ENCODE measurements around the gene KCND3.
"Not testable (repeated sequence)": the region's sequence is repeated elsewhere in the genome, so short reads cannot be mapped to it uniquely, and the experiment has no call there.

KCND3 gene

DNA sequence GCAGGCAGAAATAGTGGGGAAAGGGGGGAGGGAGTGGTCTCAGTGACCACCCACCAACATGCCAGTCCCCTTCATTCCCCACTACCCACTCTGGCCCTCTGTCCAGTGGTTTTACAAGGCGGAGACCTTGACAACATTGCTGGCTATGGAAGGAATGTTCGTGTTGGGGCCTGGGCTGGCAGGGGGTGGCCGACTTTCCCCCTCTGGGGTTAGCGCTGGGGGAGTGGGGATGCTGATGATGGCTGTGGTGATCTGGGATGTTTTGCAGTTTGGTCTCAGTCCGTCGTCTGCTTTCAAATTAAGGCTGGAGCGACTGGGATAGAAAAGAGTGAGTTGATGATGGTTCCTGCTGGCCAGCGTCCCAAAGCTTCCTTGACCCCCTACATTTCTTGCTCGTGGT lies 213.5 kb downstream of the KCND3 start:
- DNase-seq (ENCODE audit: low read depth) = no peak

DNA sequence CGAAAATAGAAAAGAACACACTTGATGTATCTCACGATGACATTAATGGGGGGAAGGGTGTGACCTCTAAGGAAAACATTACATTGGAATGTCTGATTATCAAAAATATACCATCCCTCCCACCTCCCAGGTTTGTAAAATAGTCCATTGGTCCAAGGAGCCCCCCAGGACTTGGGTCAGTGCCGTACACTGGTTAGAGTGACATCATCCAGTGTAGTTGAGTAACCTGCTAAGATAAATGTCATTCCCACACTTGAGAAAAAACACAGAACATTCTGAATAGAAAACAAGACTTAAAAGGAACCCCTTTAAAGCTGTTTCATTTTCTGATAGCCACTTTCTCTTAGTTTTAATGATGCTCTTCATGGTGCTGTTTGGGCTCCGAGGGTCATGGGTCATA lies 218.6 kb downstream of the KCND3 start:
- no peak for DNase-seq (ENCODE audit: low read depth)

DNA sequence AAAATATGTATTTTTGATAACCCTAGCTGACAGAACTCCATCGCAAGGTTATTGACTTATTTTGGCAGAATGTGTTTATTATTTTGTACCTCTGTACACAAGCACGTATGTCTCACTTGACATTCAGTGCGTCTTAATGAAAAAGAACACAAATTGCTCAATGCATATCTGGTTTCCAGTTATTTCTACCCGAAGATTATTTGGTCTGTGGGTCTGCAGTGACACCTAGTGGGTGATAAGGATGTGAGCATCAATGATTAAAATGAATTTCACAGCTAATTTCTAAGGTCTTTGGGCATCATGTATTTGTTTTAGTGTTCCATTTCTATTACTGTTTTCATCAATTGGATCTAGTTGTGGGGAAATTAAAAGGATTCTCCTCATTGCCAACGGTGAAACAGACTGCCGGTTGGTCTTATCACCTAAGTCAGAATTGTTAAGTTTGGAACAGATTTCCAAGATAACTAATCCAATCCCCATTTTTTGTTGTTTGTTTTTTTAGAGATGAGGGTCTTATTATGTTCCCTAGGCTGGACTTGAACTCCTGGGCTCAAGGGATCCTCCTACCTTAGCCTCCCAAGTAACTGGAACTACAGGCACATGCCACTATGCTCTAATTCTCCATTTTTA lies 219.8 kb downstream of the KCND3 start:
- DNase-seq (ENCODE audit: low read depth) = peak; percentile 30

DNA sequence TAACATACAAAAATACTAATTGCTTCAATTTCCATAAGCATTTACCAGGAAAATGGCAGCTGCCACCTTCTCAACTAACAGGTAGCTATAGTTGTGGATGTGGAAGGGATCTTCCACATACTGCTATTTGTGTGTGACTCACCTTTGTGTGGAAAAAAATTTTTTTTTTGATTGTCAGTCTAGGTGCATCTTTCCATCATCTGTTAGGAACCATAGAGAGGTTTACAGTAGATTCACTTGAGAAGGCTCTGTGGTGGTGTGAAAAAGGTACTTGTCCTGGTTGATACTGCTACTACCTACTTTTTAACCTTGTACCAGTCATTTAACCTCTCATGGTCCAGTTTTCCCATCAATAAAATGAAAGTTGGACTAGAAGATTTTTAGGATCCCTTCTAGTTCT lies 220.8 kb downstream of the KCND3 start:
- DNase-seq (ENCODE audit: low read depth) = no peak

DNA sequence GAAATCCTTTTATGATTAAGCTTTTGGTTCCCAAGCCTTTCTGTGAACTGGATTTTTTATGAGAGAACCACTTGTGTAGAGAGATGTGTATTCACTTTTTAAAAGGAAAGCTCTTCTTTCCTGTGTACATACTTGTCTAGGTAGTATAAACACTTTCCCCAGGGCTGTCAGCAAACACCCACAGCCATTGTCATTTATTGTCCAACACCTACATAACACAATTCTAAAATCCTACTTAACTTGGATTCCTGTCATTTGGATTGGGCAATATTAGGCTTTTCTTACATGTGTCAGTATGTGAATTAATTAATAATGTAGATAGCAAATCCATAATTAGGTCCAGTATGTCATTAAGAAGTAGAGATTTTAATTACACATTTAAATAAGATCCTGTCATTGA lies 221.4 kb downstream of the KCND3 start:
- DNase-seq (ENCODE audit: low read depth) = no peak

DNA sequence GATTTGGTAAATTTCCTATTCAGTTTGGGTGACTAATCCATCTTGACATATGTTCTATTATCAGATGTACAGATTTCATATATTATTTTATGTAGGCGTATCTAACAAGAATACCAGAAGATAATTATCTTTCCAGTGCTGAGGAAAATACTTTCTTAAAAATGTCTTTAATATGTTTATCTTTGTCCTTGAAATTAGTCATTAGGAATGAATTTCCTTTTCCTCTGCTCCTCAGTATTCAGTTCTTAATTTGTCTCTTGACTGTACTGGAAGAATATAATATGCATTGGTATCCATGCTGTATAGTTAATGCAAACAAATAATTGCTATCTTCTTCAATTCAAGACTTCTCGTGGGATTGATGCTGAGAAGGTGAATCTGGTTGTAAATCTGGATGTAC lies 227.1 kb downstream of the KCND3 start:
- no peak for DNase-seq (ENCODE audit: low read depth)

DNA sequence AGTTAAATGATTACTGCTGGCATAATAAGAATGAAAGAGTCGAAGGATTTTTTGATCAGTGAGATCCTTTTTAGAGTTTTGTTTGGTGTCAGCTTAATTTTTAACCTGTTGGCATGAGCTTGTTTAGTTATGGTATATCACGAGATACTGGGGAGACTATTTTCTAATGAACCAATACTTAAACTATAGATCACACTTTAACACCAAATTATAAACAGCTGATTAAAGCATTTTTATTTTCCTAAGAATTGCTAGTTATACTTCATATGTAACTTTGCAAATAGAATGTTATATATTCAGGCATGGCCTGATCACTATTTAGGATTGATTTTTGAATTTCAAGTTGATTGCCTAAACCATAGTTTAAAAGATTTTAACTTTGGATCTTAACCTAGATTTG lies 227.8 kb downstream of the KCND3 start:
- no peak for DNase-seq (ENCODE audit: low read depth)

DNA sequence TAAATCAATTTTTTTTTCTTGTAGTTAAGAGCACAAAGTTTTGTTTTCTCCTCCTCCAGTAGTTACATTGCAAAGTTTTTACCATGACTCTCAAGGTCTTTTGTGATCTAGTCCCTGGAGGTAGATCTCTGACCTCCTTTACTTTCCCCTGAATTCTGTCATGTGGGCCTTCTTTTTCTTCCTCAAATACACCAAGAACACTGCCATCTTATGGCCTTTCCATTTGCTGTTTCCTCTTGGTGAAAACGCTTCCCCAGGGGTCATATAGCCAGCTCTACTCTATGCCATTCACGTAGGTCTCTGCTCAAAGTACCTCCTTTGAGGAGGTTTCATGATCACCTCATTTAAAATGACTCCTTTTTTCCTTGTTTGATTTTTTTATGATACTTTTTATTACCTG lies 231.1 kb downstream of the KCND3 start:
- DNase-seq (ENCODE audit: low read depth) = no peak

DNA sequence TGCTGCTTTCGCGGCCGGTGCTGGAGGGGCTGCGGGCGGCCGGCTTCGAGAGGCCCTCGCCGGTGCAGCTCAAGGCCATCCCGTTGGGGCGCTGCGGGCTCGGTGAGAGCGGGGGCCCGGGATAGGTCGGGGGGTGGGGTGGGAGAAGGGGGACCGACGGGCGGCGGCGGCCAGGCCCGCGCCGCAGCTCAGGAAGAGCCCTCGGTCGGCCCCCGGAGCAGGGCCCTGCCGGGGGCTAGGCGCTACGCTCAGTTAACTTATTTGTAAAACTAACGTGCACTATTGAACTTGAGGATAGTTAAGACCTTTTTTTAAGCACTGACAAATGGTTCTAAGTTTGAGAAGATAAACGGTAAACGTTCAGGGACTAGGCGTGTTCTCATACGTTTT lies 233.3 kb downstream of the KCND3 start:
- no peak for DNase-seq (ENCODE audit: low read depth)

DNA sequence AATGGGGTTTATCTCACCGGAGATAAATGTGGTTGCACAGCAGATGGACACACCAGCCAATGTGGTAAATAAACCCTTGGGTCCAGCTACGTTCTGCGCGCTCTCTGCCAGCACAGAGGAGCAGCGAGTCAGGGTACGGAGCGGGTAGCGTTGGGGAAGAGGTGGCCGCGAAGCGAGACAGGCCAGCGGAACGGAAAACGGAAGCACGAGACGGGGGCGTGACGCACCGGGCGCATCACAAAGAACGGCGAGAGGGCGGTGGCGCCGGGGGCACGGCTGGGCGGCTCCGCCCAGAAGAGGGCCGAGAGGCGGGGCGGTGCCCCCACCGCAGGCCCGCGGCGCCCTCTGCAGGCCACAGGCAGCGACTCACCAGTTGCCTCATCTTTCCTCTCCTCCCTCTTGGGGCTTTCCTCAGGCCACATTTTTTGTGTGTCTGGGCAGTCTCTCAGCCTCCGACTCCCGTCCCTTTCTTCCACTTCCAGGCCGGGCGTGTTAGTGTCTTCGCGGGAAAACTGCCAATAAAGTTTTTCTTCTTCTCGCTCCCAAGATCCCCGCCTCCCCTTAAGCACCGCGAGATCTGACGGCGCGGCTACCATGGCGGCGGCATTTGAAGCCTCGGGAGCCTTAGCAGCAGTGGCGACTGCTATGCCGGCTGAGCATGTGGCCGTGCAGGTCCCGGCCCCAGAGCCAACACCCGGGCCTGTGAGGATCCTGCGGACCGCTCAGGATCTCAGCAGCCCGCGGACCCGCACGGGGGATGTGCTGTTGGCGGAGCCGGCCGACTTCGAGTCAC lies 233.9 kb downstream of the KCND3 start, which contains the start of gene DDX20:
TSS of gene DDX20 (plus strand) at position 571 of the 793 bp plus-strand sequence. CDS start at position 595, 24 bp downstream.
- DNase-seq (ENCODE audit: low read depth) = peak; percentile 87

DNA sequence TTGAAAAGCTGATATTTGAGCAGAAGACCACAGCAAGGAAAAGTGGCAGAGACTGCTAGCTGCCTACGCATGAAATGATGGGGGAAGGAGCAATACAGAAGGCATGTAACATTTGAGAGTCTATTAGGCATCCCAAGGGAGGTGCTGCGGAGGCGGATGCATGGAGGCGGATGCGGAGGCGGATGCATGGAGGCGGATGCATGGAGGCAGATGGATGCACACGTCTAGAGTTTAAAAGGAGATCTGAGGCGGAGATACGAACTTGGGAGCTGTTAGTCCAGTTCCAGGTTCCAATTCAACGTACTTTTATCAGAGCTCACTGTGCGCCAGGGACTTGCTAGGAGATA lies 234.5 kb downstream of the KCND3 start:
- DNase-seq (ENCODE audit: low read depth) = no peak

DNA sequence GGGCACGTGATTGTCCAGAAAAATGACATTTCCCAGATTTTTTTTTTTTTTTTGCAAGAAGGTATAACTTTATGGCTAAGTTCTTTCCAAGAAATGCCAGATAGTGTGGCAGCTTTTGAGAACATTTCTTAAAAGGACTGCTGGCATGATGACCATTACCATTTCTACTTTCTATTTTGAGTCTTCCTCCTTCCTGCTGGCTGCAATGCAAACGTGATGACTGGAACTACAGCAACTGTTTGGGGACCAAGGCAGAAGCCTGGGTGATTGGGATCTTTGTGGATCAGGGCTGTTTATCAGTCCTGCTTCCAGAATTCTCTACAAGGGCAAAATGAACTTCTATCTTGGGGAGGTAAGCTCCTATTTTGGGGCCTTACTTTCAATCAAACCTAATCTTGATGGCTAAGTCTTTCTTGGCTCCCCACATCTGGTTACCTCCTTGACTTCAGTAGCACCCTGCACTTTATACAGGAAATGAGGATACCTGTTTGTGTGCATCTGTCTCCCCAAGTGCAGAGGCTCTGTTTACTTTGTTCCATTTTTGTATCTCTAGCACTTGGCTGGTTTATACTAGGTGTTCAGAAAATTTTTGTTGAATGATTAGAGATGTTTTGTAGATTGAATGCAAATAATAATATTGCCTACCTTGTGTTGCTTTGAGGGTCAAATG lies 237.4 kb downstream of the KCND3 start:
- no peak for DNase-seq (ENCODE audit: low read depth)

DNA sequence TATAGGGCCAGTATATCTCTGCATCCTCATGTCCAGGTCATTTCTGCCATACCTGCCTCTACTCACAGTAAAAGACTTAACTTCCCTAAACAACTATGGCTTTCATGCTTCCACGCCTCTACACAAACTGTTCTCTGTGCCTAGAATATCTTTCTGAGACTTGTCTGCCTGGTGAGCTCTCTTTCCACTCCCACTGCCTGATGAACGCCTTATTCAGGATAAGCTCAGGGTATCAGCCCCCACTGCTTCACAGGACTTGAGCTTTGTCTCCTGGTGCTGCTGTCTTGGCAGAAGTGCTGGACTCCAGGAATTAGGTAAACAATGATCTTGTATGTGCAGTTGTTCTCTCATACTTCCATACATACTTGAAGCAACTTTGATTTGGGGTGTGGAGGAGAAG lies 238.6 kb downstream of the KCND3 start:
- DNase-seq (ENCODE audit: low read depth) = no peak

DNA sequence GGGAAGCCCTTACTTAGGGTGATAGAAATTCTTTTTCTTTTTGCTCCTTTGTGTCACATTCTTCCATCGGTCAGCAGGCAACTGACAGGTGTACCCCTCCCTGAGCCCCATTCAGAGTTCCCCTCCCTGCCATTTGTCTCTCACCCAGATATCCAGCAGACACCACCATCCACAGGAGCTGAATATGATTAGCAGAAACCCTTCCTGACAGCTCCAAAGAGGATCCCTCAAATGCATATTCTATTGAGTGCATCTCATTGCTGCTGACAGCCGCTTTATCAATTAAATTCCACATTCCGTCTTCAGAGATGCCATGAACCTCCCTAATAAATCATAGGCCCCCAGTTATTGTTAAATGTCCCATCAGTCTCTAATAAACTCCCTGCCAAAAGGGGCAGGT lies 239.8 kb downstream of the KCND3 start:
- no peak for DNase-seq (ENCODE audit: low read depth)

DNA sequence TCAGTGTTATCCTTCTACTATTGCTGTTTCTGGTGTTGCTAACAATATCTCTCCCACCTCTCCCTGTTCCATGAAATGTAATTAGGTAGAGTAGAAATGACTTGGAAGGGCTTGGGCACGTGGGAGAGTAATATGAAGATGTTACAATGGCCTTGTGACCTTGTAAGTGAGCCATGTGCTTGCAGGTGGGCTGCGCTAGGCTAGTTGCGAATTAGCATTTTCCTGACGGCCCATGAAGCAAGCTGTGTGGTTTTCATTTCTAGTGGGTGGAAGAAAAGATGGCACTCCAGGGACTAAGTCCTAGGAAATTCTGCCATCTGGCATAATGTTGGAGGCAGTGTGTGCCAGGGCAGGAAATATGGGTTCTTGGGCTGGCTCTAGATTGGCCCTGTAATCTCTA lies 241.5 kb downstream of the KCND3 start:
- no peak for DNase-seq (ENCODE audit: low read depth)

DNA sequence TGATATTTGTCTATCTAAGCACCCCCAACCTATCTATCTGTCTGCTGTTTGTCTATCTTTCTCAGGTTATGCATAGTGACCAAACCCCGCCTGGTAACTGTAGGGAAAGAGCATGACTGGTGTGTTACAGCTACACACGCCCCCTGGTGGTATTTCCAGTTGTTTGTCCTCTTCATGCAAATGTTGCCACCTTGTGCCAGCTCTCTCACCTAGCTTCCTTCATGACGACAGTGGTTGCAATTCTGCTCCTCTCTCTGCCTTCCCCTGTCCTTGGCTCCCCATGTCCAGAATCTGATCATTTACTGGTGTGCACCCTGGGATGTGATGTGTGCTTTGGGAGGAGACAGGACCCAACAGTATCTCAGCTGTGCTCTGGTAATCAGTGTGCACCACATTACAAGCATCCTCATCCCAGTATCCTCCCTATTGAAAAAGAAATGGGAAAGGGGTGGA lies 242.2 kb downstream of the KCND3 start:
- DNase-seq (ENCODE audit: low read depth) = peak; percentile 39

DNA sequence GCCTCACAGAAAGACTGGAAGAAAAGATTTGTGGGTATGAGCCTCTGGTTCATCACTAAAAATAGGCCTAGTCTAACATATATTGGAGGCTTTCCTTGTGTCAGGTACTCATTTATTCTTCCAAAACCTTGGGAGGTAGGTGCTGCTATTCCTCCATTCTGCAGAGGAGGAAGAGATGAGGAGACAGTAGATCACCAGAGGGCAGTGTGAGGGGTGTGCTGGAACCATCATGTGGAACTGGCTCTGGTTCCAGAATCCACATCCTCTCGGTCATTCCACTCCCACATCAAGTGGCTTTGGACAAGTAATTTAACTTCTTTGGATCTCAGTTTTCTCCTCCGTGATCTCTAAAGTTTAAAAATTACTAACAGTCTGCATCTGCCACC lies 242.9 kb downstream of the KCND3 start:
- DNase-seq (ENCODE audit: low read depth) = no peak

DNA sequence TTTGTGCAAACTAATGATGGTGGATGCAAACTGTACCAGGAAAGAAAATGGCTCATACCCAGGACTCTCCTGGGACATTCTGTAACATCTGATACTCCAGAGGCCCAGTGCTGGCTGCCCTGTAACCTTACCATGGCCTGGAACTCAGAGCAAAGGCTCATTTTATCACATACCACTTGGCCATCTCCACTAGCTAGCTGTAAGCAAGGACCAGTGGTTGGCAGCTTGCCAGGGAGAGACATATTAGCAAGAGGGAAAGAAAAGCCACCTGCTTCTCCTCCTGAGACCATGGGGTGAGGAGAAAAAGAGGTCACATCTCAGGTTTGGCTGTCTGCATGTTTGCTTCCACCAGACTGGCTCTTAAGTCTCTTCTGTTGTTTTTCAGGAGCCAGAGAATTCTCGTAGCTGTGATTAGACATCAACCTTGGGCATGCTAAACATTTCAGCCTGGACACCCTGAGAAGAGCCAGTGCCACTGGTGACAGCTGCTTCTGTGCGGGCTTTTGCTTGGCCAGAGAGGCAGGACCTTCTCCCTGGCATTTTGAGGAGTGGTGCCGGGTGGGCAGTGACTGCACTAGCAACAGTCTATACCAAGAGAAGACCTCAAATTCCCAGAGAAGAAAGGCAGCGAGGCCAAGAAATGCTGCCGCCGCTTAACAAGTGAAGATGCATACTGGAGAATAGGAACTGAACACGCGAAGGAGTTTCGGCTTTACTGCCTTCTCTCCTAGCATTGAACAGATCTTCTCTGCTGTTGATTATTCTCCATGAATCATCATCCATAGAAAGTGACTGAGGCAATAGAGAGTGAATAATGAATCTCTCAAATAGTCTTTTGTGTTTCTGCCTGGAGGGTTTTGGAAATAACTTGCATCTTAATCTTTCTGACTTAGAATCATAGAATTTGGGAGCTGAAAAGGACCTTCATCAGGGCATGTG lies 243.5 kb downstream of the KCND3 start:
- no peak for DNase-seq (ENCODE audit: low read depth)

DNA sequence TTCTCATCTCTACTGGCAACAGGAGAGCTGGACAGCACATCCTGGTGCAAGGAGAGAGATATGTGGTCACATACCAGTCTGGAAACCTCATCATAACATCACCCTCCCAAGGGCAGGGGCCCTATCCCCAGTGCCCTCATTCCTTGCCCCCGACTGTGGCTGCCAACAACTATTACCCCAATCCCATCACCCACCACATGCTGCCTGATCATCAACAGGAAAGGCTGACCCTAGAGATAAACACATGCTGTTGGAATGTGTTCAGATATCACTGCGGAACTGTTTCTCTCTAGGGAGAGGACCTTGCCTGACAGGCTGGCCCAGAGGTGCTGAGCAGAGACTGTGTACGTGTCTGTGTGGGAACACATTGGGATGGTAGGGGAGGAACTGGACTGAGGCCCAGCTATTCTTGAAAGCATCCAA lies 245.8 kb downstream of the KCND3 start:
- DNase-seq (ENCODE audit: low read depth) = no peak

DNA sequence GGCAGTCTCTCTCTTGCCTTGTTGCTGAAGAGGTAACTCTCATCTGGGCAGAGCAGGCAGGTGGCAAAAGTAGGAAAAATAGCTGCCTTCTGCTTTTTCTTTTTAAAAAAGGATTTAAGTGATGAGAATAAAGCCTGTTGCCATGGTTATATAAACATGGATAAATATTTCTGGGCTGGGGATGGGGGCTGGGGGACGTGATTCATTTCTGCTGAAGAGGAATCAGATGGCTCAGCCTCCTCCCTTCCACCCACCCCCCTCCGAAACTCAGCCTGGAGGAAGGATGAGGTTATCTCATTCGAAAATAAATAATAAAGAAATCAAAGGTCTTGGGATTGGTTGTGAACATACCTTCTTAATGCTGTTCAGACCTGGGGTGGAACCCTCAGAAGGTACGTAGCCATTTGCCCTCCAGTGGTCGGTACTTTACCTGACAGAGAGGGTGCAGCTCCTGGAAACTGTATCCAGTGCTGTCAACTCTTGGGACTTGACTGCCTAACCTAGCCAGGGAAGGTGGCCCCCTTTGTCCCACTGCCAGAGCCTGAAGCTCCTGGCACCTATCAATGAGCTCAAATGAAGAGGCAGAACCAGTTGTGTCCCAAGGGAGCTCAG lies 246.4 kb downstream of the KCND3 start:
- DNase-seq (ENCODE audit: low read depth) = no peak

DNA sequence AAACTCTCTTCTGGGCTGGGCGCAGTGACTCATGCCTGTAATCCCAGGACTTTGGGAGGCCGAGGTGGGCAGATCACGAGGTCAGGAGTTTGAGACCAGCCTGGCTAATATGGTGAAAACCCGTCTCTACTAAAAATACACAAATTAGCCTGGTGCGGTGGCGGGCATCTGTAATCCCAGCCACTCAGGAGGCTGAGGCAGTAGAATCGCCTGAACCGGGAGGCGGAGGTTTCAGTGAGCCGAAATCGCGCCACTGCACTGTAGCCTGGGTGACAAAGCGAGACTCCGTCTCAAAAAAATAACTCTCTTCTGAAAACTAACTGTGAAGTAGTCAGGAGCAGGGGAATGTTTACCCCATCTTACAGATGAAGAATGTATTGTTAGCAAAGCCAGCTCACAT lies 247.2 kb downstream of the KCND3 start:
- not testable (repeated sequence) for DNase-seq (ENCODE audit: low read depth)
